Measurements from ENCODE around the gene AGER.

The AGER gene

GRCh38 chr6:32175711-32176475, 8.2 kb downstream of the AGER start, which contains the start of gene AGPAT1:
TSS of gene AGPAT1 (minus strand) at chr6:32176084. CDS start at chr6:32171496, 4,588 bp downstream.
- H3K36me3 ChIP-seq (ENCODE audit: control insufficient read depth in 2 of 2, insufficient read depth in 1 of 2, low read length in 2 of 2) = peaks cover 4 to 29% of the 10 kb centered on the region in 2 experiments; a peak in 2 of 3 replicates
- ChIA-PET POLR2A (interaction anchor here (0.6 to 2.5 kb wide), 15 partner anchors 10 to 1028 kb away, joined by 3 to 38 read pairs (median 5); partner anchors contain the start of genes ATF6B, FKBPL, HSD17B8 and PBX2), CTCF (interaction anchor here (0.7 to 1.1 kb wide), 2 partner anchors 8 to 57 kb away, joined by 3 read pairs; no protein-coding TSS in a partner anchor)
- H3K9me3 ChIP-seq (ENCODE audit: control insufficient read depth, insufficient read depth, low read depth, low read length) = no peaks in the 10 kb centered on the region
- H3K27ac ChIP-seq (ENCODE audit: extremely low read depth, low read depth, low read length) = peak within 1 kb of the TSS; percentile 82
- H3K4me1 ChIP-seq (ENCODE audit: control insufficient read depth, insufficient read depth, low read length) = peaks cover 14% of the 10 kb centered on the region
- H3K4me3 ChIP-seq (ENCODE audit: low read depth, low read length) = peak within 1 kb of the TSS; percentile 76
- TF ChIP-seq ZNF704 (tag by site-specific recombination; IDR thresholded peaks at IDR 0.05) = no peak
- no peak for TF ChIP-seq ZNF600 (tag by site-specific recombination; IDR thresholded peaks at IDR 0.05)
- no peak for TF ChIP-seq ZNF768 (tag by site-specific recombination; IDR thresholded peaks at IDR 0.05)
- peak; percentile 29; the same call in 1 of the 2 replicates for TF ChIP-seq ZNF561 (tag by site-specific recombination; IDR thresholded peaks at IDR 0.05; ENCODE audit: borderline replicate concordance)
- peak; percentile 41; the same call in 1 of the 2 replicates for TF ChIP-seq ZSCAN23 (tag by site-specific recombination; IDR thresholded peaks at IDR 0.05)
- TF ChIP-seq ZBTB49 (tag by site-specific recombination; IDR thresholded peaks at IDR 0.05; ENCODE audit: low read depth) = no peak
- 0 out of 2 replicates have a peak, but pooled peaks have one; percentile 34 for TF ChIP-seq ELK4 (IDR thresholded peaks at IDR 0.05; ENCODE audit: borderline replicate concordance, low read depth, low read length)
- no peak for TF ChIP-seq ZNF37A (tag by site-specific recombination; IDR thresholded peaks at IDR 0.05)
- no peak for TF ChIP-seq ZNF114 (tag by site-specific recombination; IDR thresholded peaks at IDR 0.05)
- no peak for TF ChIP-seq ZNF175 (tag by site-specific recombination; IDR thresholded peaks at IDR 0.05)
- TF ChIP-seq ZFP37 (tag by site-specific recombination; IDR thresholded peaks at IDR 0.05) = no peak
- no peak for TF ChIP-seq ZNF777 (tag by site-specific recombination; IDR thresholded peaks at IDR 0.05; ENCODE audit: borderline replicate concordance)
- no peak for TF ChIP-seq ZNF629 (tag by site-specific recombination; IDR thresholded peaks at IDR 0.05)
- TF ChIP-seq ZNF610 (tag by site-specific recombination; IDR thresholded peaks at IDR 0.05; ENCODE audit: borderline replicate concordance) = no peak
- TF ChIP-seq ZNF645 (tag by site-specific recombination; IDR thresholded peaks at IDR 0.05) = no peak
- TF ChIP-seq FEZF1 (tag by site-specific recombination; IDR thresholded peaks at IDR 0.05) = no peak
- no peak for TF ChIP-seq ZNF23 (tag by site-specific recombination; IDR thresholded peaks at IDR 0.05; ENCODE audit: borderline replicate concordance)
- TF ChIP-seq ZNF223 (tag by site-specific recombination; IDR thresholded peaks at IDR 0.05) = no peak
- no peak for TF ChIP-seq ZNF248 (tag by site-specific recombination; IDR thresholded peaks at IDR 0.05)
- TF ChIP-seq ATF2 (tag by site-specific recombination; IDR thresholded peaks at IDR 0.05; ENCODE audit: low read depth) = no peak
- no peak; the same call in 1 of the 2 replicates for TF ChIP-seq ZNF580 (tag by site-specific recombination; IDR thresholded peaks at IDR 0.05)
- TF ChIP-seq ZNF423 (tag by site-specific recombination; IDR thresholded peaks at IDR 0.05) = no peak
- TF ChIP-seq ZNF639 (tag by site-specific recombination; IDR thresholded peaks at IDR 0.05) = no peak
- no peak for TF ChIP-seq ZNF555 (tag by site-specific recombination; conservative IDR thresholded peaks at IDR 0.05)
- TF ChIP-seq ZNF48 (tag by site-specific recombination; IDR thresholded peaks at IDR 0.05) = no peak
- no peak for TF ChIP-seq ZFP3 (tag by site-specific recombination; IDR thresholded peaks at IDR 0.05; ENCODE audit: low read depth)
- TF ChIP-seq ZNF18 (tag by site-specific recombination; IDR thresholded peaks at IDR 0.05) = no peak
